ENCODE results near the gene ING3.

- TF ChIP-seq SIN3A (IDR thresholded peaks at IDR 0.05; ENCODE audit: borderline replicate concordance, insufficient read depth, low read length) (no peak), TAF1 (IDR thresholded peaks at IDR 0.05; ENCODE audit: borderline replicate concordance, insufficient read depth, low read length) (no peak), POLR2AphosphoS5 (IDR thresholded peaks at IDR 0.05; ENCODE audit: low read depth, low read length) (no peak), REST (IDR thresholded peaks at IDR 0.05; ENCODE audit: insufficient read depth in 1 of 2, low read depth in 2 of 2, low read length in 2 of 2) (no peak)
These were observed 23.6 kb upstream of the ING3 start for GRCh38 chr7:120926943-120927346.

Data from PFSK-1 (cell line).